ENCODE data around the gene MYO5C.

DNA sequence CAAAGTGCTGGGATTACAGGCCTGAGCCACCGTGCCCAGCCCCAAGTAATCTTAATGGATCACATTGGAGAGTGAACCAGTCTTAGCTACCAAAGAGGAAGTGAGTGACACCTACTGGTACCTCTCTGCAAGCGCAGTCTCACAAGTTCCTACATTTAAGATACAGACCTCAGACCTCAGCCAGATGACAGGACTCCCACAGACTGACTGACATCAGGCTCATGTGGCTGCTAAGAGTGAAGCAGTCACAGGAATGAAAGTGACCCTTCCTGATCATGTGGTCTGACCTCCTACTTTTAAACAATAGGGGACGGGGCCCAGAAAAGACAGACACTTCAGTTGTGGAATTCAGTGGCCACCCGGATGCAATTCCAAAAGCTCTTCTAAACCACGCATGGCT lies 68.1 kb downstream of the MYO5C start:
- TF ChIP-seq, protein P1, sequence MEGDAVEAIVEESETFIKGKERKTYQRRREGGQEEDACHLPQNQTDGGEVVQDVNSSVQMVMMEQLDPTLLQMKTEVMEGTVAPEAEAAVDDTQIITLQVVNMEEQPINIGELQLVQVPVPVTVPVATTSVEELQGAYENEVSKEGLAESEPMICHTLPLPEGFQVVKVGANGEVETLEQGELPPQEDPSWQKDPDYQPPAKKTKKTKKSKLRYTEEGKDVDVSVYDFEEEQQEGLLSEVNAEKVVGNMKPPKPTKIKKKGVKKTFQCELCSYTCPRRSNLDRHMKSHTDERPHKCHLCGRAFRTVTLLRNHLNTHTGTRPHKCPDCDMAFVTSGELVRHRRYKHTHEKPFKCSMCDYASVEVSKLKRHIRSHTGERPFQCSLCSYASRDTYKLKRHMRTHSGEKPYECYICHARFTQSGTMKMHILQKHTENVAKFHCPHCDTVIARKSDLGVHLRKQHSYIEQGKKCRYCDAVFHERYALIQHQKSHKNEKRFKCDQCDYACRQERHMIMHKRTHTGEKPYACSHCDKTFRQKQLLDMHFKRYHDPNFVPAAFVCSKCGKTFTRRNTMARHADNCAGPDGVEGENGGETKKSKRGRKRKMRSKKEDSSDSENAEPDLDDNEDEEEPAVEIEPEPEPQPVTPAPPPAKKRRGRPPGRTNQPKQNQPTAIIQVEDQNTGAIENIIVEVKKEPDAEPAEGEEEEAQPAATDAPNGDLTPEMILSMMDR (IDR thresholded peaks at IDR 0.05) = peak; percentile 40 to 65 (median 64)
- TF ChIP-seq POLR2A (IDR thresholded peaks at IDR 0.05) = no peak

Measured in breast epithelium (tissue), 3 donors.